Memory B cell (primary cell): Measurements from ENCODE around the gene GET3.
"Not testable (repeated sequence)": the region's sequence is repeated elsewhere in the genome, so short reads cannot be mapped to it uniquely, and the experiment has no call there.

Source experiments
- ATAC-seq: fragments of 150-1000 bp; cut with Tn5 transposase; 2 replicates; pipeline ENCODE4 v1.10.0; 2021; ENCODE audit warnings: low read depth, mild to moderate bottlenecking, moderate library complexity
- DNase-seq, 2 donors: peaks; one replicate each; pipeline ENCODE4 v3.0.0; 2022; ENCODE audit warnings: low spot score in 2 of 2
- H3K27ac Mint-ChIP-seq: one replicate; pipeline ENCODE4 v1.8.0; 2022; ENCODE audit warnings: mild to moderate bottlenecking, moderate library complexity, mixed read lengths
- H3K27me3 Mint-ChIP-seq: one replicate; pipeline ENCODE4 v1.8.0; 2022; ENCODE audit warnings: mixed read lengths
- H3K36me3 Mint-ChIP-seq: one replicate; pipeline ENCODE4 v1.8.0; 2022; ENCODE audit warnings: mild to moderate bottlenecking, mixed read lengths
- H3K4me1 Mint-ChIP-seq: one replicate; pipeline ENCODE4 v1.8.0; 2022; ENCODE audit warnings: mixed read lengths
- H3K4me3 Mint-ChIP-seq: one replicate; pipeline ENCODE4 v1.8.0; 2022; ENCODE audit warnings: mild to moderate bottlenecking, moderate library complexity, mixed read lengths
- H3K9me3 Mint-ChIP-seq: one replicate; pipeline ENCODE4 v1.8.0; 2022; ENCODE audit warnings: mixed read lengths

GET3 gene

GRCh38 chr19:12736995-12737834, at the start of gene GET3:
TSS of gene GET3 (plus strand) at chr19:12737497. CDS start at chr19:12737506, 9 bp downstream.
- ATAC-seq: peak; percentile 77
- DNase-seq: peak; percentile 70 to 78
- no peaks in the 10 kb centered on the region for H3K27me3 Mint-ChIP-seq
- peak within 1 kb of the TSS; percentile 100 for H3K4me3 Mint-ChIP-seq
- H3K36me3 Mint-ChIP-seq: peaks cover 17% of the 10 kb centered on the region
- peaks cover 26% of the 10 kb centered on the region for H3K4me1 Mint-ChIP-seq
- H3K27ac Mint-ChIP-seq: peak within 1 kb of the TSS; percentile 96
- no peaks in the 10 kb centered on the region for H3K9me3 Mint-ChIP-seq

GRCh38 chr19:12689012-12689411, 48.3 kb upstream of the GET3 start:
- ATAC-seq (no peak), DNase-seq (no peak)
- Mint-ChIP-seq H3K27me3 (no peaks in the 10 kb centered on the region), H3K4me1 (no peaks in the 10 kb centered on the region), H3K9me3 (no peaks in the 10 kb centered on the region), H3K36me3 (no peaks in the 10 kb centered on the region), H3K27ac (no peak overlapping the region), H3K4me3 (no peak overlapping the region)

- ATAC-seq: no peak
- no peaks in the 10 kb centered on the region for H3K36me3 Mint-ChIP-seq
- no peaks in the 10 kb centered on the region for H3K27me3 Mint-ChIP-seq
- no peaks in the 10 kb centered on the region for H3K9me3 Mint-ChIP-seq
- no peak overlapping the region for H3K4me3 Mint-ChIP-seq
- H3K4me1 Mint-ChIP-seq: no peaks in the 10 kb centered on the region
- no peak for DNase-seq
- no peak overlapping the region for H3K27ac Mint-ChIP-seq
These were observed 47.6 kb upstream of the GET3 start for GRCh38 chr19:12689581-12690216.

- H3K36me3 Mint-ChIP-seq: no peaks in the 10 kb centered on the region
- ATAC-seq: no peak
- no peak overlapping the region for H3K27ac Mint-ChIP-seq
- no peaks in the 10 kb centered on the region for H3K27me3 Mint-ChIP-seq
- H3K4me3 Mint-ChIP-seq: no peak overlapping the region
- H3K4me1 Mint-ChIP-seq: peaks cover 3% of the 10 kb centered on the region
- H3K9me3 Mint-ChIP-seq: no peaks in the 10 kb centered on the region
- no peak for DNase-seq
These were observed 44.3 kb upstream of the GET3 start for GRCh38 chr19:12692960-12693359.

- peaks cover 3% of the 10 kb centered on the region for H3K4me1 Mint-ChIP-seq
- DNase-seq (no peak), ATAC-seq (no peak)
- H3K9me3 Mint-ChIP-seq: no peaks in the 10 kb centered on the region
- no peaks in the 10 kb centered on the region for H3K36me3 Mint-ChIP-seq
- no peak overlapping the region for H3K4me3 Mint-ChIP-seq
- H3K27me3 Mint-ChIP-seq: no peaks in the 10 kb centered on the region
- no peak overlapping the region for H3K27ac Mint-ChIP-seq
These were observed 42.7 kb upstream of the GET3 start for GRCh38 chr19:12694641-12695040.

- DNase-seq: no peak
- H3K4me1 Mint-ChIP-seq: peaks cover 3% of the 10 kb centered on the region
- H3K4me3 Mint-ChIP-seq: no peak overlapping the region
- no peak for ATAC-seq
- no peak overlapping the region for H3K27ac Mint-ChIP-seq
- H3K9me3 Mint-ChIP-seq: no peaks in the 10 kb centered on the region
- no peaks in the 10 kb centered on the region for H3K36me3 Mint-ChIP-seq
- H3K27me3 Mint-ChIP-seq: no peaks in the 10 kb centered on the region
These were observed 42.2 kb upstream of the GET3 start for GRCh38 chr19:12695096-12695495.

- DNase-seq (no peak), ATAC-seq (no peak)
- Mint-ChIP-seq H3K27ac (no peak overlapping the region), H3K4me1 (peaks cover 3% of the 10 kb centered on the region), H3K9me3 (no peaks in the 10 kb centered on the region), H3K4me3 (peak overlapping the region; percentile 62), H3K27me3 (no peaks in the 10 kb centered on the region), H3K36me3 (no peaks in the 10 kb centered on the region)
These were observed 41.8 kb upstream of the GET3 start for GRCh38 chr19:12695514-12695913.

GRCh38 chr19:12695997-12696365, 41.3 kb upstream of the GET3 start:
- Mint-ChIP-seq H3K9me3 (no peaks in the 10 kb centered on the region), H3K36me3 (no peaks in the 10 kb centered on the region), H3K4me3 (peak overlapping the region; percentile 91), H3K27ac (peak overlapping the region; percentile 95), H3K4me1 (peaks cover 3% of the 10 kb centered on the region), H3K27me3 (no peaks in the 10 kb centered on the region)
- DNase-seq: no peak
- ATAC-seq: peak; percentile 7

- Mint-ChIP-seq H3K9me3 (no peaks in the 10 kb centered on the region), H3K4me1 (peaks cover 3% of the 10 kb centered on the region), H3K27ac (peak within 1 kb of the TSS; percentile 95), H3K4me3 (peak within 1 kb of the TSS; percentile 91), H3K27me3 (no peaks in the 10 kb centered on the region), H3K36me3 (peaks cover 5% of the 10 kb centered on the region)
- DNase-seq (peak; percentile 97 to 99), ATAC-seq (peak; percentile 91)
These were observed 40.6 kb upstream of the GET3 start, which contains the start of gene FBXW9 for GRCh38 chr19:12696366-12697335. TSS of gene FBXW9 (minus strand) at chr19:12696631. CDS start at chr19:12696581, 50 bp downstream.

- H3K27ac Mint-ChIP-seq, H3K36me3 Mint-ChIP-seq, H3K9me3 Mint-ChIP-seq, ATAC-seq, DNase-seq, H3K27me3 Mint-ChIP-seq, H3K4me1 Mint-ChIP-seq: not testable (repeated sequence)
- H3K4me3 Mint-ChIP-seq: peak overlapping the region; percentile 32
These were observed 39.9 kb upstream of the GET3 start for GRCh38 chr19:12697425-12697824.

- peaks cover 3% of the 10 kb centered on the region for H3K4me1 Mint-ChIP-seq
- H3K4me3 Mint-ChIP-seq: peak overlapping the region; percentile 58
- peak overlapping the region; percentile 28 for H3K27ac Mint-ChIP-seq
- DNase-seq (no peak), ATAC-seq (no peak)
- H3K9me3 Mint-ChIP-seq: no peaks in the 10 kb centered on the region
- H3K27me3 Mint-ChIP-seq: no peaks in the 10 kb centered on the region
- peaks cover 8% of the 10 kb centered on the region for H3K36me3 Mint-ChIP-seq
These were observed 39.2 kb upstream of the GET3 start for GRCh38 chr19:12698138-12698537.

GRCh38 chr19:12701596-12702282, 35.6 kb upstream of the GET3 start:
- peaks cover 23% of the 10 kb centered on the region for H3K36me3 Mint-ChIP-seq
- no peak overlapping the region for H3K4me3 Mint-ChIP-seq
- no peak for DNase-seq
- no peak for ATAC-seq
- H3K27me3 Mint-ChIP-seq: no peaks in the 10 kb centered on the region
- H3K27ac Mint-ChIP-seq: no peak overlapping the region
- H3K9me3 Mint-ChIP-seq: no peaks in the 10 kb centered on the region
- peaks cover 1% of the 10 kb centered on the region for H3K4me1 Mint-ChIP-seq

GRCh38 chr19:12703046-12703445, 34.3 kb upstream of the GET3 start:
- no peaks in the 10 kb centered on the region for H3K4me1 Mint-ChIP-seq
- DNase-seq (no peak), ATAC-seq (no peak)
- H3K27me3 Mint-ChIP-seq: no peaks in the 10 kb centered on the region
- H3K36me3 Mint-ChIP-seq: peaks cover 23% of the 10 kb centered on the region
- H3K27ac Mint-ChIP-seq: no peak overlapping the region
- no peak overlapping the region for H3K4me3 Mint-ChIP-seq
- H3K9me3 Mint-ChIP-seq: no peaks in the 10 kb centered on the region
